HCT116 (cell line): ENCODE data around the gene CLDN20. TPM values are rescaled to one million over a fixed set of nuclear protein-coding genes. Genes with fewer than 3 reads are reported as not detected.

Experiments used
- total RNA-seq: library from RNA; stranded (reverse); gene quantifications from one replicate; pipeline ENCODE4 v1.2.1, GENCODE V29; 2021; ENCODE audit not compliant: unreplicated experiment

Gene CLDN20
- total RNA-seq, 1 experiment from 2014 or later: not detected

Other genes with a start within 250 kb of the CLDN20 start
- gene TFB1M, start 50.5 kb downstream of the CLDN20 start, total RNA-seq: 43.8 TPM
- gene NOX3, start 191.8 kb downstream of the CLDN20 start, total RNA-seq: not detected